ENCODE data around the gene REC8. TPM values are rescaled to one million over a fixed set of nuclear protein-coding genes. Genes with fewer than 3 reads are reported as not detected.

Gene REC8
- total RNA-seq, 4 donors from 2014 or later = 6.5 to 25.5 (median 16.3) TPM

GRCh38 chr14:24151404-24152080 lies 20.3 kb upstream of the REC8 start:
- no peak overlapping the region for H3K4me3 ChIP-seq

DNA sequence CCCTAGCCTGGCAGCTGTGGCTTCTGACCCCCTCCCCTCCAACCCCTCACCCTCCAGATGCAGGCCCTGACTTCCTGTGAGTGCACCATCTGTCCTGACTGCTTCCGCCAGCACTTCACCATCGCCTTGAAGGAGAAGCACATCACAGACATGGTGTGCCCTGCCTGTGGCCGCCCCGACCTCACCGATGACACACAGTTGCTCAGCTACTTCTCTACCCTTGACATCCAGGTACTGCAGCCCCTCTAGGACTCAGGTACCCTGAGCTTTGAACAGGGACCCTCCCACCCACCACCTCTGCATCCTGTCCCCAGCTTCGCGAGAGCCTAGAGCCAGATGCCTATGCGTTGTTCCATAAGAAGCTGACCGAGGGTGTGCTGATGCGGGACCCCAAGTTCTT lies 16.8 kb upstream of the REC8 start:
- DNase-seq (ENCODE audit: low spot score in 2 of 2) = no peak

More at GRCh38 chr14:24151404-24152080, 20.3 kb upstream of the REC8 start:
- no peaks in the 10 kb centered on the region for H3K27me3 ChIP-seq
- peaks cover 0 to 22% (median 8%) of the 10 kb centered on the region in 4 donors for H3K4me1 ChIP-seq
- TF ChIP-seq EP300 (IDR thresholded peaks at IDR 0.05) (no peak), POLR2A (IDR thresholded peaks at IDR 0.05) (no peak)
- TF ChIP-seq, protein P1, sequence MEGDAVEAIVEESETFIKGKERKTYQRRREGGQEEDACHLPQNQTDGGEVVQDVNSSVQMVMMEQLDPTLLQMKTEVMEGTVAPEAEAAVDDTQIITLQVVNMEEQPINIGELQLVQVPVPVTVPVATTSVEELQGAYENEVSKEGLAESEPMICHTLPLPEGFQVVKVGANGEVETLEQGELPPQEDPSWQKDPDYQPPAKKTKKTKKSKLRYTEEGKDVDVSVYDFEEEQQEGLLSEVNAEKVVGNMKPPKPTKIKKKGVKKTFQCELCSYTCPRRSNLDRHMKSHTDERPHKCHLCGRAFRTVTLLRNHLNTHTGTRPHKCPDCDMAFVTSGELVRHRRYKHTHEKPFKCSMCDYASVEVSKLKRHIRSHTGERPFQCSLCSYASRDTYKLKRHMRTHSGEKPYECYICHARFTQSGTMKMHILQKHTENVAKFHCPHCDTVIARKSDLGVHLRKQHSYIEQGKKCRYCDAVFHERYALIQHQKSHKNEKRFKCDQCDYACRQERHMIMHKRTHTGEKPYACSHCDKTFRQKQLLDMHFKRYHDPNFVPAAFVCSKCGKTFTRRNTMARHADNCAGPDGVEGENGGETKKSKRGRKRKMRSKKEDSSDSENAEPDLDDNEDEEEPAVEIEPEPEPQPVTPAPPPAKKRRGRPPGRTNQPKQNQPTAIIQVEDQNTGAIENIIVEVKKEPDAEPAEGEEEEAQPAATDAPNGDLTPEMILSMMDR (IDR thresholded peaks at IDR 0.05) = no peak
- DNase-seq (ENCODE audit: low spot score in 2 of 2) = no peak
- H3K27ac ChIP-seq = no peak overlapping the region
- 93 to 96% methylated on average over 10 to 16 of the region's 16 CpGs for WGBS, 2 donors
- no peaks in the 10 kb centered on the region for H3K9me3 ChIP-seq
- H3K36me3 ChIP-seq = peaks cover 8 to 84% (median 41%) of the 10 kb centered on the region in 3 donors

DNA sequence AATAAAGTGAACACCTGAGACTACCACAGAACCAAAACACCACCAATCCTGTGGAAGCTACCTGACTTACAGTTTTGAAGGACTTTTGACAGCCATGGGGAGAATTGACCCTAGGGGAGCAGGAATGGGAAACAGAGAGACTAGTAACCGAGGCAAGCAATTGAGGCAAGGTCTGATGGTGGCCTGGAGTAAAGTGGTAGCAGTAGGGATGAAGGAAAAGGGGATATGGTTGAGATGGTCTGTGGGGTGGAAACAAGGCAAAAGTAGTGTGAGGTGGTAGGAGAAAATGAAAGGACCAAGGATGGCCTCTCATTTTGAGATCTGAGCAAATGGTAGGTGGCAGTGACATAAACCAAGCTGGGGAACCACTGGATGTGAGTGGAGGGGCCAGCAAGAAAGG lies 15.0 kb upstream of the REC8 start:
- TF ChIP-seq EP300 (IDR thresholded peaks at IDR 0.05) (no peak), POLR2A (IDR thresholded peaks at IDR 0.05) (no peak)
- TF ChIP-seq, protein P1 (IDR thresholded peaks at IDR 0.05) = no peak

More for the DNA sequence above, 16.8 kb upstream of the REC8 start:
- 97 to 98% methylated on average over 10 of the region's 10 CpGs for WGBS, 2 donors
- no peaks in the 10 kb centered on the region for H3K9me3 ChIP-seq
- peaks cover 0 to under 1% (median 0%) of the 10 kb centered on the region in 4 donors for H3K4me1 ChIP-seq
- H3K27me3 ChIP-seq = no peaks in the 10 kb centered on the region
- TF ChIP-seq POLR2A (IDR thresholded peaks at IDR 0.05) (no peak), EP300 (IDR thresholded peaks at IDR 0.05) (no peak)
- peaks cover 10 to 98% (median 57%) of the 10 kb centered on the region in 3 donors for H3K36me3 ChIP-seq
- no peak overlapping the region for H3K4me3 ChIP-seq
- H3K27ac ChIP-seq = no peak overlapping the region

DNA sequence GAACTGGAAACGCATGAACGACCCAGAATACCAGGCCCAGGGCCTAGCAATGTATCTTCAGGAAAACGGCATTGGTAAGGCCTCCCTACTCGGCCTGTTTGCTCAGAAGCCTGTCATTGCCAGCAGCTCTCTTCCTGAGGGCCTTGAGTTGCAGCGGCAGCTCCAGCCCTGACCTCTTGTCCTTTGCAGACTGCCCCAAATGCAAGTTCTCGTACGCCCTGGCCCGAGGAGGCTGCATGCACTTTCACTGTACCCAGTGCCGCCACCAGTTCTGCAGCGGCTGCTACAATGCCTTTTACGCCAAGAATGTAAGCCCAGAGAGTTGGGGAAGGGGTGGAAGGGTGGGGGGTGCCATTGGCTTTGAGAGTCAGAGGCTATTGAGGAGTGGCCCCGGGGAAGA lies 14.5 kb upstream of the REC8 start:
- Histone ChIP-seq H3K27ac (no peak overlapping the region), H3K27me3 (no peaks in the 10 kb centered on the region), H3K36me3 (peaks cover 8 to 81% (median 40%) of the 10 kb centered on the region in 3 donors), H3K9me3 (no peaks in the 10 kb centered on the region), H3K4me3 (no peak overlapping the region), H3K4me1 (peaks cover 0 to 17% (median 6%) of the 10 kb centered on the region in 4 donors)
- no peak for DNase-seq (ENCODE audit: low spot score in 2 of 2)
- WGBS, 2 donors = 90 to 93% methylated on average over 12 of the region's 12 CpGs
- TF ChIP-seq, protein P1 (IDR thresholded peaks at IDR 0.05) = no peak

More for the DNA sequence above, 15.0 kb upstream of the REC8 start:
- Histone ChIP-seq H3K27ac (no peak overlapping the region), H3K9me3 (no peaks in the 10 kb centered on the region), H3K36me3 (peaks cover 8 to 86% (median 45%) of the 10 kb centered on the region in 3 donors), H3K27me3 (no peaks in the 10 kb centered on the region), H3K4me1 (peaks cover 0 to 13% (median 3%) of the 10 kb centered on the region in 4 donors), H3K4me3 (no peak overlapping the region)
- no peak for DNase-seq (ENCODE audit: low spot score in 2 of 2)
- 88 to 90% methylated on average over 1 of the region's 1 CpG for WGBS, 2 donors

DNA sequence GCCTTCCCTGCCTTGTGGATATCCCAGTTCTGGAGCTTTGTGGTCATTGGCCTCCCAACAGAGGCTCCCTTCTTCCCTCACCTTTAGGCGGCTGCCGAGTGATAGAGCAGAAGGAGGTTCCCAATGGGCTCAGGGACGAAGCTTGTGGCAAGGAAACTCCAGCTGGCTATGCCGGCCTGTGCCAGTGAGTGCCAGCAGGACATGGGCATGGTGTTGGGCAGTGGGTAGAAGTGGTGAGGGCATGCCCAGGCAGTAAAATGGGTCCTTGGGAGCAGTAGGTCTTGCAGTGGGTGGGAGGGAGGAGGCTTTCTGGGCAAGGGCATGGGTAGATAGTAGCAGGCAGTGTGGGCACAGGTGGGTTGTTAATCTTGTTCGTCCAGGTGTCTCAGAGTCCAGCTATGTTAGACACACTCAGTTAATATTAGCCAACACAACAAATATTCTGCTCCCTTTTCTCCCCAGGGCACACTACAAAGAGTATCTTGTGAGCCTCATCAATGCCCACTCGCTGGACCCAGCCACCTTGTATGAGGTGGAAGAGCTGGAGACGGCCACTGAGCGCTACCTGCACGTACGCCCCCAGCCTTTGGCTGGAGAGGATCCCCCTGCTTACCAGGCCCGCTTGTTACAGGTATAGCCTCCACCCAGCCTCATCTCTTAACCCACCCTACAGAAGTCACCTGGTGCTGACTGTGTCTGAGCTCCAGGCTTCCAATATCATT lies 11.9 kb upstream of the REC8 start:
- H3K9me3 ChIP-seq = no peaks in the 10 kb centered on the region
- 81 to 85% methylated on average over 11 of the region's 11 CpGs for WGBS, 2 donors
- no peak for DNase-seq (ENCODE audit: low spot score in 2 of 2)
- no peak overlapping the region for H3K4me3 ChIP-seq
- peaks cover 12 to 80% (median 54%) of the 10 kb centered on the region in 3 donors for H3K36me3 ChIP-seq
- no peaks in the 10 kb centered on the region for H3K27me3 ChIP-seq
- H3K27ac ChIP-seq = peak overlapping the region; percentile 94 to 99 (median 97)
- peaks cover 0 to 42% (median 19%) of the 10 kb centered on the region in 4 donors for H3K4me1 ChIP-seq
- TF ChIP-seq, protein P1 (IDR thresholded peaks at IDR 0.05) = no peak
- TF ChIP-seq EP300 (IDR thresholded peaks at IDR 0.05) (no peak), POLR2A (IDR thresholded peaks at IDR 0.05) (no peak)

All from tibial nerve (tissue), 4 donors.